ENCODE measurements around the gene ARHGEF5.

The ARHGEF5 gene

GRCh38 chr7:144390481-144390880 lies 35.3 kb downstream of the ARHGEF5 start:
- no peak for DNase-seq (ENCODE audit: low read depth)
- TF ChIP-seq, protein P1, sequence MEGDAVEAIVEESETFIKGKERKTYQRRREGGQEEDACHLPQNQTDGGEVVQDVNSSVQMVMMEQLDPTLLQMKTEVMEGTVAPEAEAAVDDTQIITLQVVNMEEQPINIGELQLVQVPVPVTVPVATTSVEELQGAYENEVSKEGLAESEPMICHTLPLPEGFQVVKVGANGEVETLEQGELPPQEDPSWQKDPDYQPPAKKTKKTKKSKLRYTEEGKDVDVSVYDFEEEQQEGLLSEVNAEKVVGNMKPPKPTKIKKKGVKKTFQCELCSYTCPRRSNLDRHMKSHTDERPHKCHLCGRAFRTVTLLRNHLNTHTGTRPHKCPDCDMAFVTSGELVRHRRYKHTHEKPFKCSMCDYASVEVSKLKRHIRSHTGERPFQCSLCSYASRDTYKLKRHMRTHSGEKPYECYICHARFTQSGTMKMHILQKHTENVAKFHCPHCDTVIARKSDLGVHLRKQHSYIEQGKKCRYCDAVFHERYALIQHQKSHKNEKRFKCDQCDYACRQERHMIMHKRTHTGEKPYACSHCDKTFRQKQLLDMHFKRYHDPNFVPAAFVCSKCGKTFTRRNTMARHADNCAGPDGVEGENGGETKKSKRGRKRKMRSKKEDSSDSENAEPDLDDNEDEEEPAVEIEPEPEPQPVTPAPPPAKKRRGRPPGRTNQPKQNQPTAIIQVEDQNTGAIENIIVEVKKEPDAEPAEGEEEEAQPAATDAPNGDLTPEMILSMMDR (IDR thresholded peaks at IDR 0.05; ENCODE audit: control insufficient read depth, insufficient read depth, low read depth, low read length, missing control alignments), result no peak
- no peak overlapping the region for H3K4me3 ChIP-seq (ENCODE audit: control insufficient read depth, low read depth, low read length)

GRCh38 chr7:144391014-144391413 lies 35.8 kb downstream of the ARHGEF5 start:
- no peak for DNase-seq (ENCODE audit: low read depth)
- no peak overlapping the region for H3K4me3 ChIP-seq (ENCODE audit: control insufficient read depth, low read depth, low read length)
- TF ChIP-seq, protein P1 (IDR thresholded peaks at IDR 0.05; ENCODE audit: control insufficient read depth, insufficient read depth, low read depth, low read length, missing control alignments), result no peak

DNA sequence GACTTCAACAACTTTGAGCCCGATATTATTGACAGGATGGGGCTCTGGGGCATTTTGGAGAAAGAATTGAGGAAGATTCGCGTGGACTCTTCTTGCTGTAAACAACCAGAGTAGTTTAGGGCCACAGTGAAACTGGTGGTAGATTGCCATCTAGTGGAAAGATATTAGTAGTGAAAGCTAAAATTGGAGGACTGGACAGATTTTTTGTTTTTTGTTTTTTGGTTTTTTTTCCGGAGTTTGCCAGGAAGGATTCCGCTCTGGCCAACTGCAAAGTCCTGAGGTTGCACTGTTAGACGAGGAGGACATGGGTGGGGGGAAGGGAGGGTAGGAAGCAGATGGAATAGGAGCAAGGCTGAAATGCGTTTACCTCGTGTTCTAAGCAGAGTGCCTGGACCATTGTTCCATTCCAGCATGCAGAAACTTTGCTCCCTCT lies 36.6 kb downstream of the ARHGEF5 start:
- no peak overlapping the region for H3K4me3 ChIP-seq (ENCODE audit: control insufficient read depth, low read depth, low read length)
- peak; percentile 24 for DNase-seq (ENCODE audit: low read depth)
- TF ChIP-seq, protein P1 (IDR thresholded peaks at IDR 0.05; ENCODE audit: control insufficient read depth, insufficient read depth, low read depth, low read length, missing control alignments), result peak; percentile 58

- no peak for DNase-seq (ENCODE audit: low read depth)
- TF ChIP-seq, protein P1 (IDR thresholded peaks at IDR 0.05; ENCODE audit: control insufficient read depth, insufficient read depth, low read depth, low read length, missing control alignments), result no peak
- H3K4me3 ChIP-seq (ENCODE audit: control insufficient read depth, low read depth, low read length), result no peak overlapping the region
These were observed 41.9 kb downstream of the ARHGEF5 start for GRCh38 chr7:144397086-144397485.

DNA sequence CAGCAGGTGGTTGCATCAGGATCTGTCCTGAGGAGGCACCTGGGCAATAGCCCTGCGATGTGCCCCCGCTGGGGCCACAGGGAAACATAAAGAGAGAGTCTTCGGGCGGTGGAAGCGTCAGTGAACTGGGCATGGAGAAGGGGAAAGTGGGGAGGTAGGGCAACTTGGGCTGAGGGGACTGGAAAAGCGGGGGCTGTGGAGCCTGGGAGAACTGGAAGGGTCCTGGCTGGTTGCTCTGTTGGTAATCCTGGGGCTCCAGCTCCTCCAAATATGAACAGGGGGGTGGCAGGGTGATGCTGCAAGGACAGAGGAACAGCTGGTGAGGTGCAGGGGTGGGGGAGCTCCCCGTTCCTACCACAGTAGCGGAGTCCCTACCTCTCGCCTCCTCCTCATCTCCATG lies 43.1 kb downstream of the ARHGEF5 start:
- no peak for DNase-seq (ENCODE audit: low read depth)
- TF ChIP-seq, protein P1 (IDR thresholded peaks at IDR 0.05; ENCODE audit: control insufficient read depth, insufficient read depth, low read depth, low read length, missing control alignments), result no peak
- H3K4me3 ChIP-seq (ENCODE audit: control insufficient read depth, low read depth, low read length), result no peak overlapping the region

GRCh38 chr7:144398911-144399310 lies 43.7 kb downstream of the ARHGEF5 start:
- no peak for DNase-seq (ENCODE audit: low read depth)
- TF ChIP-seq, protein P1 (IDR thresholded peaks at IDR 0.05; ENCODE audit: control insufficient read depth, insufficient read depth, low read depth, low read length, missing control alignments), result no peak
- H3K4me3 ChIP-seq (ENCODE audit: control insufficient read depth, low read depth, low read length), result no peak overlapping the region

GRCh38 chr7:144399946-144400345 lies 44.7 kb downstream of the ARHGEF5 start:
- no peak overlapping the region for H3K4me3 ChIP-seq (ENCODE audit: control insufficient read depth, low read depth, low read length)
- no peak for DNase-seq (ENCODE audit: low read depth)
- TF ChIP-seq, protein P1 (IDR thresholded peaks at IDR 0.05; ENCODE audit: control insufficient read depth, insufficient read depth, low read depth, low read length, missing control alignments), result no peak

All from AG09309 (cell line).